SKM-1 (cell line): Measurements from ENCODE around the gene PREP.

Experiments used
- DNase-seq: peaks from one replicate; lab custom pipeline; 2025; ENCODE audit not compliant: unreplicated experiment; lab: John Stamatoyannopoulos, UW

Gene PREP

DNA sequence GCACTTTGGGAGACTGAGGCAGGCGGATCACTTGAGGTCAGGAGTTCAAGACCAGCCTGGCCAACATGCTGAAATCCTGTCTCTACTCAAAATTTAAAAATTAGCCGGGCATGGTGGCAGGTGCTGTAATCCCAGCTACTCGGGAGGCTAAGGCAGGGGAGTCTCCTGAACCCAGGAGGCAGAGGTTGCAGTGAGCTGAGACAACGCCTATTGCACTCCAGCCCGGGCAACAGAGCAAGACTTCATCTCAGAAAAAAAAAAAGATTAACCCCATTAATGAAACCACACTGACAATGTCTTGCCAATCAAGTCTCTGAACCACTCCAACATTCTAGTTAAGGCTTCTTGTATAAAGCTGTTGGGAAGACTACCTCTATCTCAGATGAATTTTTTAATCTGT is 4.0 kb downstream of the PREP start:
- DNase-seq, result no peak

DNA sequence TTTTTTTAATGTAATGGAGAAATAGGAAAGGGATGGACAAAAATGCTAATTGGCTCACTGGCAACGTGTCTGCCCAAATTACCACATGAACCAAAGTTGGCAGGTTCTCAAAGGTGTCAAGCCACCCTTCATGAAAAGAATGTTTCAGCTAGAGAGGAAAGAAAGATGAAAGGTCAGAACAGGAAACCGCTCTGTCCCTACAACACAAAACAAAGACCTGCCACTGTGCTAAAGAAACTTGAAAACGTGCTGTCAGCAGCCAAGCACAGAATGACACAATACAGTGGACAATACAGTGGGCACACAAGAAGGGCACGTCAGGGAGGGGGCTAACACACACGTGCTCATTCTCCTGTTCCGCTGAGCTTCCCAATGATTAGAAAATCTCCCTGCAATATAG is 4.9 kb downstream of the PREP start:
- no peak for DNase-seq

DNA sequence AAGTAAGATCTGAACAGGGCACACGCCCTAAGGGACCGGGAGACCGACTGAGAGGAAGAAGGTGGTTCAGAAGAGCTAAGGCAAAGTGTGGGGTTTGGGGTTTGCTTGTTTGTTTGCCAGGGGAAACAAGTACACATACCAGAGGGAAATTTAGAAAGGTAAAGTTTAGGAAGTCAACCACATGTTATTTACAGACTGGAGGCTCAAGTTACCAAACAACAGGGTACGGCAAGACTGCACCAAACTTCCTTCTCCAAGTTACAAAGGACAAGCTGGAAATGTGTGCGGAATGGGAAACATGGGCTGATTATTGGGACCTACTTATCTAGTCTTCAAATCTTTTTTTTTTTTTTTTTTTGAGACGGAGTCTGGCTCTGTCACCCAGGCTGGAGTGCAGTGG is 11.2 kb downstream of the PREP start:
- no peak for DNase-seq

DNA sequence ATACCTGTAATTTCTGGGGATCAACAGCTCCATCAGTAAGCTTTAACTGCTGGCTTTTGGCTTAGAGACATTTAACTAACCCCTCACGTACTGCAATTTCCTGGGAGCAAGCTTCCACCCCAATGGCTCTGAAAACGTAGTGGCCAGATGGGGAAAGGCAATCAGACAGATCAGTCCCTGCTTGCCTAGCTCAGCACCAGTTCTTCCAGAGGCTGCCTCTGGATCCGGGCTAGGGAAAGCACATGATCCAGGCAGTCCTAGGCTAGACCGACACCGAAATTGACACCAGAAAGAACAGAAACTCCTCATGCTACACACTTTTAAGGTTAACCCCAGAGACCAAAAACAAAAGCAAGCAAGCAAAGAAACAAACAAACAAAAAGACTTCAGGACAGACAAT is 13.3 kb downstream of the PREP start:
- no peak for DNase-seq

DNA sequence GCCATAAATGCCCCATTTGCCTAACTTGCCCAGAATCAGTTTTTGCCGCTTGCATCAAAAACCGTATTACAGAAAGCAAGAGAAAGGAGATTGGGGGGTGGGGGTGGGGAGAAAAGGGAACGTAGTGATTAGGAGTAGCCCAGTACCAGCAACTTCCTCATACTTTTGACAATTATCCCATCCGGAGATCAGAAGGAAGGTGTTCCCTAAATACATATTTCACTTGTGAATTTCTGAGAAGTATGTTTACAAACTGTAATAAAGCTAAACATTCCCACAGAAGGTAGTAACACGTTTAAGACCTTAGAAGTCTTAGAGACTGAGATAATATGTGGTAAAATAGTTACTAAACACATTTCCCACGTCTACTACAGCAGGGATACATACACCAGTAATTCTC is 14.5 kb downstream of the PREP start:
- DNase-seq, result no peak

DNA sequence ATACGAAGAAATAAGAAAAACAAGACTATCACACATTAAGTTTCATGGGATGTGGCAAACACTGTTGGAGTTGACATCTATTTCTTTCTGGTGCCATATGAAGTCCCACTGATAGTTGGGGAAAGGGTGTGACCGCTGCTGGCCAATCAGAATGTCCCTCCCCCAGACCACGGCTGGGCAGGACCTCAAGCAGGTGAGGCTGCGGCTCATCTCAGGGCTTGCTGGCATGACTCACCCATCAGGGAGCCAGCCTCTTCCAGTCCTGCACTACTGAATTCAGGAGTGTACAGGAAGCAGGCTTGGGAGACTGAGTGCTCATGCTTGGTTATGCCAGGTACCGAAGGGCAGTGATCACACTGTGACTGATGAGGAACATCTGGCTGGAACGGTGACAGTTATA is 18.9 kb downstream of the PREP start:
- DNase-seq, result no peak

DNA sequence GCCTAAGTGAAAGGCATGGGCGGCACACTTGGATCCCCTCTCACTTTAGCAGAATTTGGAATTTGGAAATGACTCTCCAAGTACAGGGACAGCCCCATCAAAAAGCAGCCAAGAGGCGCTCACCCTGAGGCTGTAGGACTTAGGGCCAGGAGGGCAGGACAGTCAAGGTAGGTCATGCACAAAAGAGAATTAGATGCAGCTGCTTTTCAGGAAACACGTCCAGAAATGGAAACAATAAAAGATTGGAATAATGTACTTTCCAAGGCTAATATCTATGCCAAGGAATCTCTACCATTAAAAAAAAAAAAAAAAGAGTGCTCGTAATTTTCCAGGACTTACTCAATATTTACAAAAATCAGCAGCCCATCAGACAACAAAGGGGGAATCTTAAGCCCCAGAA is 19.9 kb downstream of the PREP start:
- no peak for DNase-seq

DNA sequence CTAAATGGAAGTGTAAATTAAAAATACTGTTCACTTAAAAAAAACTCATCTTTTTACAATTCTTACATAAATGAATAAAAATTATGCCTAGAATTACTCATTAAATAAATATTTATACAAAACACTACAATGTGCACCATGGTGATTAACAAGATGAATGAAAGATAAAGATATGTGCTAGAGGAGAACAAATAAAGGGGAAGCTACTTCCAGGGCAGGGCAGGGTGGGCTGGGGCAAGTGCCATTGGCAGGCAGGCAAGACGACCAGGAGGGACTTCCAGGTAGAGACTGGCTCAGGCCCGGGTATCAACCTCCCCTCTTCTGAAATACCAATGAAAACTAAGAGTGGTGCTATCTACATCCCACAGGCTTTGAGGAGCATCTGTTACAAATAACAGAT is 20.4 kb downstream of the PREP start:
- no peak for DNase-seq

DNA sequence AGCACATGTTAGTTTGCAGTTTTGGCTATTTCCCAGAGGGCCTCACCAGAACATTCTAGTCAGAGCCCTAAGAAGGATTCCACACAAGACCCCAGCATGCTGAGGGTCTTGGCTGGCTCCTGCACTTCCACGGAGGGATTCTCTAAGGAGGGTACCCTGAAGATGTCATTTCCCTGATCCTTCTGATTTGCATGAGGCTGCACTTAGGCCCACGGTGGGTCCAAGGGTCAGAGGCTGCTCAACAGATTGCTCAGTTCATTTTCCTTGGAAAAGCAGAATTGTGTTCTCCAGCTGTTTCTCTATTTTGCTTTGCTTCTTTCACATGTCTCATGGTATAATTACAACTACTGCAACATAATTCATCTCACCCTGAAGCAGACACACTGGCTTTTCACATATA is 22.2 kb downstream of the PREP start:
- no peak for DNase-seq

DNA sequence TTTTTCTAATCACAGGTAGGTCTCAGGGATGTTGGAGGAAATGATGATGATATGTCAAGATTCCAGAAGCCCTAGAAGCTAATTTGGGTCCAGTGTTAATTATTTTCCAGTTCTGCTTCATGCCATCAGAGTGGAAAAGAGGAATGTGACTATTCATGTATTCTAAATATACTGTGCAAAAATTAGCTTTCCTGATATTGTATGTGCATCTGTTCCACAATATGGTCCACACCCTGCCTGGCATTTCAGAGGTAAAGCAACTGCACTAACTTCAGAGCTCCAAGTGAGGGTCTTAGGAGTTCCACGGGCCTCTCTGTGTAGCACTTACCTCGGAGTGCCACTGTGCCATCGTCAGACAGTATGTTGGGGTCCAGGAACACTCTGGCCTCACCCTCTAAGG is 27.1 kb downstream of the PREP start:
- DNase-seq, result no peak

DNA sequence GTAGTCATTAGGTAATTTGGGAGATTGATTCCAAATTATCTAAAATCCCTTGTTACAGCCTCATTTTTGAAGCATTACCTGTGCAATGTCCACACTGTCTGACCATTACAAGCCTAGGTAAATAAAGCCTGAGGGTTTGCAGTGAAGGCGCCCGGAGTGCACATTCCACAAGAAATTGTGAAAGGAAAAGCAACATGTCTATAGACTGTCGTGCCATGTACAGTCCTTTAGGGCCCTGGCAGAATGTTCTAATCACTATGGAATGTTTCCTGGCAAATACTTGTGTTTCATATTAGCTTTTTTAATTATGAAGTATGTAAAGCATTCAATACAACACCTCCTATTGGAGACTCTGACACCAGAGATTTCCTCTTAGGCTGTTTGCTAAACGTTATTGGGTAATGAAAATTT is 28.9 kb downstream of the PREP start:
- DNase-seq, result no peak

DNA sequence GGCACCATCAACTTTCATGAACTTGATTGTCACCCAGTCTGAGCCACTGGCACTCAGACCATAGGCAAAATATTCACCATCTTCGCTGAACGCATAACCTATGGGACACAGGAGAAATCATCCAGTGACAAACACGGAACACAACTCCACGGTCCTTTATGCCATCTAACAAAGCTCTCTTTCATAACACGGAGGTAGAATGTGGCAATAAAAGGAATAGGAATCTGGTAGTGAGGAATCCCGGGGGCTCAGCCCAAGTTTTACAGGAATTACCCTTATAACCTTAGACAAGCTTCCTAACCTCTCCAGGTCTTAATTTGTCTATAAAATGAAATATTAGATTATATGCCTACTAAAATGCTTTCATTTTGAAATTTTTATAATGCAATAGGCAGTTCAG is 29.4 kb downstream of the PREP start:
- DNase-seq, result no peak

DNA sequence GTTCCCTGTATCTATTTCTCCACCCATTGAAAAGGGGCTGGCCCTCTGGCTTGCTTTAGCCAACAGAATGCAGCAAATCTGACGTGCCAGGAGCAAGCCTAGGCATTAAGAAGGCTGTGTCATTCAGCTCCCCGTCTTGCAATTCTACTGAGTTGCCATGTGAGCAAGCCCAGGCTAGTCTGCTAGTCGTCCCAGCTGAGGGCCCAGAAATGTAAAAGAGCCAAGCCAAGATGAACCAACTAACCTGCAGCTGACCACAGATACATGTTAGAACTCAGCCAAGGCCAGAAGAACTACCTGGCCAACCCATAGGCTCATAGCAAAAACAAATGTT is 30.1 kb downstream of the PREP start:
- no peak for DNase-seq

DNA sequence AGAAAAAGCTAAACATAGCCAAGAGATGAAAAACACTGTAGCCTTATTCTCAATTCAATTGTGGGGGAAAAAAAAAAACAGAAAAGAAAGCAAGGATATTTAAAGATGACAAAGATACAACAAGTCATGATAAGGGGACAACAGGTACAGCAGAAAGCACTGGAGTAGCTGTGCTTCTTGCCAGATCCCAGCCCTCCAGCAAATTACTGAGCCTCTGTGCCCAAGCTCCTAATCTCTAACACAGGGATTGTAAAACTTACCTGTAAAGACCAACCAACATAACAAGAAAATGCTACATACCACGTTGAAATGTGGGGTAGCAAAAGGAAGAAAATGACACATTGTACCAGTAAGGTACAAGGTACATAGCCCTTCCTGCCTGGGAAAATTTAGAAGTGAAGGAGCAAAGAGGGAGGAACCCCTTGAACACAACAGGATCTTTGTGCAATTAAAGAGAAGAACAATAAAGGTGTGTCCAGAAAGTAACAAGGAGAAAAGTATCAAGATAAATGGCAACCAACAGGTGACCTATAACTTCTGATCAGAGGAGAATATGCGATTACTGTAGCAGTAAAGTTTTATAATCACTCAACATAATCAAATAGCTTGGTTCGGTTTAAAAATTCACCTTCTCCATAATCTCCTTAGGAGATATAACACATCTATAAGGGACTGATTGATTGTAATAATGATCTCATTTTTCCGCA is 30.6 kb downstream of the PREP start:
- no peak for DNase-seq

DNA sequence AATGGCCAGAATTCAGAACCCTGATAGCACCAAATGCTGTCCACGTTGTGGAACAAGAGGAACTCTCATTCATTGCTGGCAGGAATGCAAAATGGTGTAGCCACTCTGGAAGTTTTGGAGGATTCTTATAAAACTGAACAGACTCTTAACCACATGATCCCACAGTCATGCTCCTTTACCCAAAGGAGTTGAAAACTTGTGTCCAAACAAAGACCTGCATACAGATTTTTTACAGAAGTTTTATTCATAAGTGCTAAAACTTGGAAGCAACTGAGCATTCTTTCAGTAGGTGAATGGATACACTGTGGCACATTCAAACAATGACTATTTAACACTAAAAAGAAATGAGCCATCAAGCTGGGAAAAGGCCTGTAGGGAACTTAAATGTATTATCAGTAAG is 32.5 kb downstream of the PREP start:
- no peak for DNase-seq

DNA sequence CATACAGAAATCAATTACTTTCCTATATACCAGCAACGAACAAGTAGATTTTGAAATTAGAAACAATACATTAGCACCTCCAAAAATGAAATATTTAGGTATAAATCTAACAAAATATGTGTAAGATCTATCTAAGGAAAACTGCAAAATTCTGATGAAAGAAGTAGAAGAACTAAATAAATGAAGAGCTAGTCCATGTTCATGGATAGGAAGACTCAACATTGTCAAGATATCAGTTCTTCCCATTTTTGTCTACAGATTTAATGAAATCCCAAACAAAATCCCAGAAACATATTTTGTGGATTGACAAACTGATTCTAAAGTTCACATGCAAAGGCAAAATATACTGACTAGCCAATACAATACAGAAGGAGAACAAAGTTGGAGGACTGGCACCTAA is 33.7 kb downstream of the PREP start:
- DNase-seq, result no peak

DNA sequence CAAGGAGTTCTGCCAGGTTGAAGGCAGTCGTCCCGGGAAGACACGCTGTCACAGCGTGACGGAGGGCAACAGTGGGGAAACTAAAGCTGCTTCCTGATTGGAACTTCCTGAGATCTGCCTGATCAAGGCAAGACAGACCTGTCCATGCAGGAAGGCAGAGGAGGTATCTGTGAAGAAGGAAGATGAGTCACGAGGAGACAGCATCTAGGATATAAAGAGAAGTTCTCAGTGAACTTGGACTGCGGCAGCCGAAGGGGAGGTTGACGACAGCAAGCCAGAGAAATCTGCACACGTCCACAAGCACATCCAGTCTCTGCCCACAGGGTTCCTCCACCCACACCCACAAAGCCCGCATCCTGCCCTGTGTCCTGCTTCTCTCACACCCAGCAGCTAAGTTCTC is 38.6 kb downstream of the PREP start:
- DNase-seq, result no peak

DNA sequence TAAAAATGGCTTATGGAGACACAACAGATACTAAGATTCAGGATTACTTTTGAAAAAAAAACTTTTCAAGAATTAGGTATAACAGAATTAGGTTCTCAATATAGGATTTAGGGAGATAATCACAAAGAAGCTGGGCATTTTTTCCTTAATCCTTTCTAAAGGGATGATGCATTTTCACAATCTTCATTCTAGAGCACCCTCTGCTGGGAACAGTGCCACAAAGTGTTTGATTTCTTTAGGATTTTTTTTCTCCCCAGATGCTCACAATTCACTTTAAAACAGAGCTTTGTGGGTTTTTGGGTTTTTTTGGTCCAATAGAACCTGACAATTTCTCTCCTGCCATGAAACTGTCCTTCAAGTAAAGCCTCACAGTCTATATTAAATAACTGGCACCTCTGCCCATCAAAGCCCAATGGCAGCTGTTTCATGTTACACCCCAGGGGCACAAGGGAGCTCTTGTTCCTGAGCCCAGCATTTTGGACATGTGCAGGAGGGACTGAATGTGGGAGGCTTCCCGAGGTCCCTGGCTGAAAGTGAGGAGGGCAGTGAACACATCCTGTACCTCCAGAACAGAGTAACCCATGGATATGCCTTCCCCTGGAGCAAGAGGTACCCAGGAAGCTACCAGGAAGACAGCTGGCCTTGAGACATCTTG is 39.7 kb downstream of the PREP start:
- no peak for DNase-seq

DNA sequence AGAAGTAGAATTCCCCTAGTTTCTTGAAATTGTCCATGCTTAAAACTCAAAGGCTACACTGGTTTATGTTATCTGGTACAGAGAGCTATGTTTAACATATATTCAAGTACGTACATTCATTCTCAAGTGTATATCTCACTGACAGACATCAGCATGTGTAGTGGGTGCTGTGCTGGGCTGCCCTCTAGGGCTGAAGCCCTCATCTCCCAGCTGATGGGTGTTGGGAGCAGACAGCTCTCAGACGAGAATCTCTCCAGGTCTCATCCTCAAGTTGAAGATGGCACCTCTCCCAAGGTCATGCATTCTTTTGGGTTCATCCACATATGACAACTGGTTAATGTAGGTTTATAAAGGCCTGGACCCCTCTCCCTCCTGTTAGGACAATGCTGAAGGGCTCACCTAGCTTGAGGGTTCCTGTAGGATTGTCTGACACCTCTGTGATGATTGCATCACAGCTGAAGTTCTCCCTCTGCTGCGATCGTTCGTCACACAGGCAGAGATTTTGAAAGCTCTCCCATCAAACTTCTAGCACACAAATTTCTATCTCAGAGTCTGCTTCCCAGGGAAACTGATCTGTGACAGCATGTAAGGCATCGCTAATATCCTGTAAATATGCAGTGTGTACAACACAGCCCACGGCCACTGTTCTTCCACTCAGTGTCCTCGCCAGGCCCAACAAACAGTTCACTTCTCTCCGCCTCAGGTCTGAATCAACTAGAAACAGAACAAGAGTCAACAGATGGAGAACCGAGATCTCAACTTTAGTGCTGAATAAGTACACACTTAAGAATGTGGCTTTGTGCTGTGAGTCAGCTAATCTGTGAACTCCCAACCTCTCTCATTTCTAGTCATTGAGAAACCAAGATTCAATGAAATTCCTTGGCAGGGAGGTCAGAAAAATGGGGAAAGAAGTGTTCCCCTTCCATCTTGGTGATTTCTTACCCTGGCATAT is 43.2 kb downstream of the PREP start:
- no peak for DNase-seq

DNA sequence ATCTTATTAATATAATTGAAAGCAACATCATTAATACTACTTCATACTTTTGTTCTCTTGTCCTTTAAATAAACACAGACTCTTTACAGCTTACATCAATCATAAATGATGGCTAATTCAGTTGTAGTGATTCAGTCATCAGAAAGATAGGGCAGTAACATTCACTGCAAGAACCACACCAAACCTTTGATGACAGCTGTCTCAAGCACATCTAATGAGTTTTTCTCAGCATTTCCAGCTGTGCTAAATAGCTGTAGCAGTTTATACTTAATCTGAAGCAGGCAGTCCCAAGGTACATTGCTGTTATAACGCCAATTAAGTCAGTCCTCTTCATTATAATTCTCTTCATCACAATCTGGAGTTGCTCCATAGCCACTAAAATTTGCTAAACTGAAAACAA is 45.7 kb downstream of the PREP start:
- DNase-seq, result no peak

DNA sequence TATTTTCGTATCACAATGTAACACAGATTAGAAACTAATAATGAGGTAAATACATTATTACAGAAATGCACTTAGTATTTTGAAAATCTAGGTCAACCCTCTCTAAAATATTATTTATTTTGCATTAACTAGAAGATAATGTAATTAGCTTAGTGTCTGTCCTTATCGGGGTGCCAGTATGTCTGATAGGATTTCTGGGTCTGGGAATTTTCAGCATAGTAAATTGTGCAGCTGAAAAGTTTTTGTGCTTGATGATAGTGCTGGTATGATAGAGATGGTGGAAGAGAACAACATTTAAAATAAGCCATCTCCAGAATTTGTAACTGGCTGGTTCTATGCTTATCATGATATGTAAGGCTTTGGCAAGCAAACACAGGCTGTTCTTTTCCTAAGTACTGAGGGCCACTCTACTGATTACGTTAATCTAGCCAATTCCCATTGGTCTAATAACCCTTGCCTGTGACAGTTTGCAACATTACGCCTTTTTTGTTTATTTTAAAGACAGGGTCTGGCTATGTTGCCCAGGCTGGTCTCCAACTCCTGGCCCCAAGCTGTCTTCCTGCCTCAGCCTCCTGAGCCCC is 50.8 kb downstream of the PREP start:
- no peak for DNase-seq

DNA sequence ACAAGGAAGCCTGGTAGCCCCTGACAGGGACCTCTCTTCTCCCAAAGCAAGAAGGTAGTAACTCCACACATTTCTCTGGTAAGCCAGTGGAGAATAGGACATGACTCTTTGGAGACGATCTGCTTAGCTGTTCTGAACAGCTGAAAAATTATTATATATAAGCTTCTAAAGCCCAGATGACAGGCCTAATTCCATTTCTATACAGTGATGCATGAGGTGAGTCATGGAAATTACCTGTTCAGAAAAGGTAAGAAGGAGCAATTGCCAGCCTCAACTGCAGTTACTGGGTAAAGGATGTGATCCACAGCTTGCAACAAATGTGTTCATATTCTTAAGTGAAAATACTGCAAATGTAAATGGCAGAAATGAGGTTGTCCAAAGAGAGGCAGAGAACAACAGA is 54.0 kb downstream of the PREP start:
- DNase-seq, result no peak
